SW480 (cell line): ENCODE data around the gene OR5T1.

Experiments used
- DNase-seq: peaks from one replicate; pipeline ENCODE4 v3.0.0-alpha.2; 2016; ENCODE audit warnings: low spot score

Gene OR5T1

GRCh38 chr11:56273854-56274253, at the start of gene OR5T1:
OR5T1 (plus strand) TSS chr11:56274154; CDS start chr11:56275639, 1,485 bp downstream.
- DNase-seq = no peak

DNA sequence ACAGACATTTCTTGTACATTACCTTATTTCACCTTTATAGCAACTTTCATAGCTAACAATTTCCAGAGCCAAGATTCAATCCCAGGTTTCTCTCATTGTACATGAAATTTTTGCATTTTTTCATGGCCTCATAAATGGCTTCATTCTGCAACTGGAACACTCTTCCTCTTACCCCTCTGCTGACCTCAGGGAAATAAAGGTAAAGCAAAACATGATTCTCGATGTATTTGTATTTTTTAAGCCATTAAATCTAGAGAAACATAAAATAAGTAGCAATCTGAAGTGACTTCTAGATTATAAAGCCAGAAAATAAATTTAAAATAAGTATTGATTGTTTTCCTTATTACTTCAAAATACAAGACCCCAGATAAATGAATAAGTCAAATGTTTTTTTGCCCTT, 39.8 kb upstream of the OR5T1 start, which contains the start of gene OR5T2:
TSS of gene OR5T2 (minus strand) at position 101 of the 400 bp plus-strand sequence. CDS start 1,193 bp downstream, outside the sequence.
- no peak for DNase-seq

DNA sequence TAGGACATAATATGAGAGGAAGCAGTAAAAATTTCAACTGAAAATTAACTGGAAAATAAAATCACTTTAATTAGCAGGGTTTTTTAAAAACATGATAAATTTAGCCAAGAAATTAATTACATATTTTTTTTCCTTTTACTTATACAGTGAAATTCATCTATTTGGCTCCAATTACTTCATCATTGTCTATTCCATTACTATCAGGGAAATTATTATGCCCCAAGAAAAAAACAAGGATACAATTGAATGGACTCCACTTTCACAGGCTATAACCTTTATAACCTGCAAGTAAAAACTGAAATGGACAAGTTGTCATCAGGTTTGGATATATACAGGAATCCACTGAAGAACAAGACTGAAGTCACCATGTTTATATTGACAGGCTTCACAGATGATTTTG, 22.0 kb upstream of the OR5T1 start, which contains the start of gene OR5T3:
TSS of gene OR5T3 (plus strand) at position 301 of the 400 bp plus-strand sequence. CDS start at position 301, 0 bp downstream.
- DNase-seq = no peak

- peak; percentile 2 for DNase-seq
These were observed 2.9 kb upstream of the OR5T1 start for GRCh38 chr11:56271092-56271491.

GRCh38 chr11:56292154-56292553, 18.2 kb downstream of the OR5T1 start, which contains the start of gene OR8H1:
OR8H1 (minus strand) TSS chr11:56292254; CDS start chr11:56291062, 1,192 bp downstream.
- no peak for DNase-seq

DNA sequence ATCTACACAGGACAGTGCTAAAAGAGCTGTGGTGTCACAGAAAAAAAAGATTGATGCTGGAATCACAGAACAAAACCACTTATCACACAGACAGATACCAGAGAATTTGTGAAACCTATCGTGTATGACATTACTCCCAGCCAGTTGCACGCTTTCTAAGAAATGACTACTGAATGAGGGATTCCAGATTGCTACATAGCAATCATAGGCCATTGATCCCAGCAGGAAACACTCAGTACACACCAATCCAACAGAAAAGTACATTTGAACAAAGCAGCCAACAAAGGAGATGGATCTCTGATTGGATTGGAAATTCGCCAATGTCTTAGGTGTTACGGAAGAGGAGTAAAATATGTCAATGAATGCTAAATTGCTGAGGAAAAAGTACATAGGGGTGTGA, 22.9 kb downstream of the OR5T1 start:
- DNase-seq = no peak

GRCh38 chr11:56307836-56308235, 33.9 kb downstream of the OR5T1 start:
- no peak for DNase-seq

DNA sequence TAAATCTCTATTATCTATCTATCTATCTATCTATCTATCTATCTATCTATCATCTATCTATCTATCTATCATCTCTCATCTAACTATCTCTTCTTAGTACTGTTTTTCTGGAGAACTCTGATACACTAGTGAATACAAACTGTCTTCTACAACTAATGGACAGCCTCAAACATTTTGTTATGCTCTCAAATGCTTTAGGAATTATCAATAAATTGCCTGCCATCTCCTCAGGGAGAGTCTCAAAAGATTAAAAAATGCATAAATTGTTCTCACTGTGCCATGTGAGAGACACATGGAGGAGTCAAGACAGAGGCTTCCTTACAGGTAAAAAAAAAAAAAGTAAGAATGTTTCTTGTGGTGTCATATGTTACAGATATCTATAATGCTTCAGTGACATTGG, 40.9 kb downstream of the OR5T1 start, which contains the start of gene OR8K3:
TSS of gene OR8K3 (plus strand) at position 301 of the 400 bp plus-strand sequence. CDS start 3,163 bp downstream, outside the sequence.
- no peak for DNase-seq
